PC-9 (cell line): ENCODE results near the gene UCP1. TPM values are rescaled to one million over a fixed set of nuclear protein-coding genes. Genes with fewer than 3 reads are reported as not detected.
"Not testable (repeated sequence)": the region's sequence is repeated elsewhere in the genome, so short reads cannot be mapped to it uniquely, and the experiment has no call there.

Experiments used
- BruUV-seq: library from RNA; stranded (reverse); fragments of 400-500 nt; replicated peaks from 2 replicates; lab custom pipeline; 2021; lab: Mats Ljungman, UMichigan
- CTCF ChIA-PET: fragments of 300-600 bp; sonication (Branson Sonifier 250); formaldehyde crosslinking; loops from one replicate; lab custom pipeline; 2022; ENCODE audit warnings: antibody characterized with exemption; lab: Charles Lee
- POLR2A ChIA-PET: fragments of 300-600 bp; sonication (Branson Sonifier 250); formaldehyde crosslinking; loops from one replicate; lab custom pipeline; 2022; ENCODE audit warnings: antibody characterized with exemption; ENCODE audit not compliant: unreplicated experiment; lab: Charles Lee
- DNase-seq, 2 experiments: peaks; one replicate each; pipeline versions ENCODE4 v3.0.0 to v3.0.0-alpha.2; 2015 to 2022; ENCODE audit warnings: mixed read lengths in 1 of 2
- H2AFZ ChIP-seq: fragments of 200-600 bp; sonication (generic); 2 replicates; pipeline ENCODE4 v1.8.1; 2017; ENCODE audit warnings: antibody characterized with exemption
- H3F3A ChIP-seq: fragments of 200-600 bp; sonication (generic); 2 replicates; pipeline ENCODE4 v1.8.1; 2017; ENCODE audit warnings: antibody characterized with exemption, mild to moderate bottlenecking, low read depth; ENCODE audit not compliant: insufficient read depth
- H3K27ac ChIP-seq: fragments of 200-600 bp; sonication (generic); 2 replicates; pipeline ENCODE4 v1.6.1; 2016; ENCODE audit warnings: mixed run types
- H3K27me3 ChIP-seq: fragments of 200-600 bp; sonication (generic); 2 replicates; pipeline ENCODE4 v1.6.1; 2016; ENCODE audit warnings: low read depth, mixed run types; ENCODE audit not compliant: insufficient read depth
- H3K36me3 ChIP-seq: fragments of 200-600 bp; sonication (generic); 2 replicates; pipeline ENCODE4 v1.6.1; 2016; ENCODE audit warnings: low read depth, mixed run types
- H3K4me1 ChIP-seq: fragments of 200-600 bp; sonication (generic); replicated peaks from 2 replicates; pipeline ENCODE4 v1.6.1; 2016; ENCODE audit warnings: mixed run types; ENCODE audit not compliant: insufficient read depth
- H3K4me2 ChIP-seq: fragments of 200-600 bp; sonication (generic); 2 replicates; pipeline ENCODE4 v1.6.1; 2017; ENCODE audit warnings: mixed run types
- H3K4me3 ChIP-seq: fragments of 200-600 bp; sonication (generic); 2 replicates; pipeline ENCODE4 v1.6.1; 2016; ENCODE audit warnings: mixed run types
- H3K79me2 ChIP-seq: fragments of 200-600 bp; sonication (generic); 2 replicates; pipeline ENCODE4 v1.6.1; 2017; ENCODE audit warnings: low read depth, mixed run types
- H3K9me2 ChIP-seq: fragments of 200-600 bp; sonication (generic); 2 replicates; pipeline ENCODE4 v1.8.1; 2017; ENCODE audit warnings: mild to moderate bottlenecking; ENCODE audit not compliant: insufficient read depth
- H3K9me3 ChIP-seq: fragments of 200-600 bp; sonication (generic); 2 replicates; pipeline ENCODE4 v1.8.1; 2016; ENCODE audit warnings: low read depth; ENCODE audit not compliant: insufficient read depth
- H4K20me1 ChIP-seq: fragments of 200-600 bp; sonication (generic); 2 replicates; pipeline ENCODE4 v1.8.1; 2017; ENCODE audit not compliant: insufficient read depth
- CTCF ChIP-seq: fragments of 200-600 bp; sonication (generic); conservative IDR thresholded peaks from 2 replicates; pipeline ENCODE4 v1.6.1; 2017; ENCODE audit warnings: mixed run types, antibody characterized with exemption, mild to moderate bottlenecking, moderate library complexity
- EZH2 ChIP-seq: fragments of 200-600 bp; sonication (generic); IDR thresholded peaks from 2 replicates; pipeline ENCODE4 v1.8.0; 2017; ENCODE audit warnings: antibody characterized with exemption, low read depth
- intact Hi-C: fragments of 100-400 bp; cut with micrococcal nuclease; formaldehyde crosslinking; loops from one replicate; pipeline ENCODE4 v1.10.0; 2022; ENCODE audit not compliant: unreplicated experiment
- total RNA-seq: library from RNA; stranded (reverse); gene quantifications from 2 replicates; pipeline ENCODE4 v1.2.3, GENCODE V29; 2021

Gene UCP1
- total RNA-seq, 1 experiment from 2014 or later: not detected

- TF ChIP-seq CTCF (peak; percentile 83), EZH2 (no peak)
- intact Hi-C loops: loop anchor here (1.0 kb wide), 1 partner anchor 151 kb away; the partner anchor contains the start of gene SCOC
- TSS peak; percentile 70 for BruUV-seq
- Histone ChIP-seq H3K79me2 (peaks cover 13% of the 10 kb centered on the region; the same call in 1 of the 2 replicates), H3K27ac (peak within 1 kb of the TSS; percentile 27; the same call in 1 of the 2 replicates), H3K36me3 (peaks cover 7% of the 10 kb centered on the region; the same call in 1 of the 2 replicates), H3K27me3 (no peaks in the 10 kb centered on the region), H3K9me3 (no peaks in the 10 kb centered on the region), H3F3A (no peaks in the 10 kb centered on the region), H2AFZ (peak within 1 kb of the TSS; percentile 96), H3K4me3 (peak within 1 kb of the TSS; percentile 88), H3K4me1 (peaks cover 9% of the 10 kb centered on the region; the same call in 1 of the 2 replicates), H4K20me1 (no peaks in the 10 kb centered on the region), H3K9me2 (no peaks in the 10 kb centered on the region), H3K4me2 (peak within 1 kb of the TSS; percentile 85)
- ChIA-PET POLR2A (interaction anchor here (0.6 kb wide), 2 partner anchors 152 to 852 kb away, joined by 3 to 4 read pairs; no protein-coding TSS in a partner anchor), CTCF (interaction anchor here (0.6 to 0.7 kb wide), 2 partner anchors 87 to 151 kb away, joined by 3 read pairs; partner anchors contain the start of gene SCOC)
- DNase-seq: peak; percentile 86 to 96
Measured at GRCh38 chr4:140523857-140524742, 44.7 kb downstream of the UCP1 start, which contains the start of gene ELMOD2. TSS of gene ELMOD2 (plus strand) at chr4:140524168. CDS start at chr4:140525429, 1,261 bp downstream.

- Histone ChIP-seq H2AFZ (peak overlapping the region; percentile 77; the same call in 1 of the 2 replicates), H3K36me3 (peaks cover 7% of the 10 kb centered on the region; the same call in 1 of the 2 replicates), H3F3A (no peaks in the 10 kb centered on the region), H3K9me2 (no peaks in the 10 kb centered on the region), H3K4me3 (peak overlapping the region; percentile 88; the same call in 1 of the 2 replicates), H3K4me2 (peak overlapping the region; percentile 85), H3K9me3 (no peaks in the 10 kb centered on the region), H3K4me1 (peaks cover 9% of the 10 kb centered on the region; the same call in 1 of the 2 replicates), H4K20me1 (no peaks in the 10 kb centered on the region), H3K27me3 (no peaks in the 10 kb centered on the region), H3K27ac (no peak overlapping the region), H3K79me2 (peaks cover 13% of the 10 kb centered on the region; the same call in 1 of the 2 replicates)
- TF ChIP-seq EZH2 (no peak), CTCF (no peak)
- CTCF ChIA-PET: no interaction called here
- no TSS peak for BruUV-seq
- DNase-seq: no peak
- POLR2A ChIA-PET: no interaction called here
- intact Hi-C loops: no loop called here
Measured at GRCh38 chr4:140523370-140523856, 45.3 kb downstream of the UCP1 start.

GRCh38 chr4:140515423-140515822 is 53.3 kb downstream of the UCP1 start:
- H3K4me2 ChIP-seq: no peak overlapping the region
- BruUV-seq: no TSS peak
- H3K27ac ChIP-seq: no peak overlapping the region
- H2AFZ ChIP-seq: no peak overlapping the region
- no peak overlapping the region for H3K4me3 ChIP-seq
- H3K9me3 ChIP-seq: no peaks in the 10 kb centered on the region
- TF ChIP-seq EZH2 (no peak), CTCF (no peak)
- H3K27me3 ChIP-seq: peaks cover 9% of the 10 kb centered on the region; the same call in 1 of the 2 replicates
- H3K4me1 ChIP-seq: no peaks in the 10 kb centered on the region
- no peaks in the 10 kb centered on the region for H3K79me2 ChIP-seq
- ChIA-PET CTCF (no interaction called here), POLR2A (interaction anchor here (0.7 kb wide), 1 partner anchor 64 kb away, joined by 8 read pairs; no protein-coding TSS in a partner anchor)
- H3K36me3 ChIP-seq: no peaks in the 10 kb centered on the region
- H3F3A ChIP-seq: no peaks in the 10 kb centered on the region
- no peak for DNase-seq
- H4K20me1 ChIP-seq: no peaks in the 10 kb centered on the region
- intact Hi-C loops: no loop called here
- no peaks in the 10 kb centered on the region for H3K9me2 ChIP-seq

GRCh38 chr4:140513765-140514164 is 55.0 kb downstream of the UCP1 start:
- H3K4me2 ChIP-seq, POLR2A ChIA-PET: not testable (repeated sequence)

More at GRCh38 chr4:140513765-140514164, 55.0 kb downstream of the UCP1 start:
- H3K4me1 ChIP-seq, H3K4me3 ChIP-seq, BruUV-seq, H3K9me2 ChIP-seq, H3K36me3 ChIP-seq, H3K27me3 ChIP-seq, H2AFZ ChIP-seq, H3K9me3 ChIP-seq, intact Hi-C loops, H3K79me2 ChIP-seq, H3F3A ChIP-seq, H4K20me1 ChIP-seq, H3K27ac ChIP-seq, CTCF ChIA-PET, DNase-seq: not testable (repeated sequence)
